Natural killer cell (primary cell): Measurements from ENCODE around the gene HOXD8. TPM values are rescaled to one million over a fixed set of nuclear protein-coding genes. Genes with fewer than 3 reads are reported as not detected.
A peak's percentile ranks its signal among the peaks of the same experiment; 100 is the strongest.

Experiments used
- ATAC-seq, 3 donors: fragments of 150-1000 bp in 2 of 3; fragments of 200-7000 bp in 1 of 3; cut with Tn5 transposase; 1 replicate in 1 of 3; 2 replicates in 2 of 3; pipeline ENCODE4 v1.10.0; 2021; ENCODE audit warnings: mild to moderate bottlenecking in 2 of 3, moderate library complexity in 2 of 3
- DNase-seq, 2 donors: peaks; one replicate each; pipeline versions ENCODE4 v3.0.0 to v3.0.0-alpha.2; 2013 to 2021; ENCODE audit warnings: mixed read lengths in 1 of 2
- H3K27ac ChIP-seq: one replicate; pipeline ENCODE4 v1.5.1; 2013; ENCODE audit warnings: mild to moderate bottlenecking, low read length
- H3K27me3 ChIP-seq: one replicate; pipeline ENCODE4 v1.6.1; 2013; ENCODE audit warnings: low read length; ENCODE audit not compliant: control insufficient read depth, insufficient read depth
- H3K36me3 ChIP-seq: one replicate; pipeline ENCODE4 v1.6.1; 2013; ENCODE audit warnings: low read length; ENCODE audit not compliant: control insufficient read depth, insufficient read depth
- H3K4me1 ChIP-seq: one replicate; pipeline ENCODE4 v1.6.1; 2013; ENCODE audit warnings: low read length; ENCODE audit not compliant: control insufficient read depth, insufficient read depth
- H3K4me3 ChIP-seq: one replicate; pipeline ENCODE4 v1.5.1; 2013; ENCODE audit warnings: low read length
- H3K9me3 ChIP-seq: one replicate; pipeline ENCODE4 v1.6.1; 2013; ENCODE audit warnings: low read length; ENCODE audit not compliant: control insufficient read depth, insufficient read depth
- H3K27ac Mint-ChIP-seq, 2 donors: one replicate each; pipeline ENCODE4 v1.8.0; 2022; ENCODE audit warnings: mild to moderate bottlenecking in 2 of 2, mixed read lengths in 2 of 2, moderate library complexity in 1 of 2
- H3K27me3 Mint-ChIP-seq, 2 donors: one replicate each; pipeline ENCODE4 v1.8.0; 2022; ENCODE audit warnings: low read depth in 2 of 2, mixed read lengths in 2 of 2
- H3K36me3 Mint-ChIP-seq: one replicate; pipeline ENCODE4 v1.8.0; 2022; ENCODE audit warnings: mixed read lengths
- H3K4me1 Mint-ChIP-seq, 2 donors: one replicate each; pipeline ENCODE4 v1.8.0; 2022; ENCODE audit warnings: mixed read lengths in 2 of 2
- H3K4me3 Mint-ChIP-seq: one replicate; pipeline ENCODE4 v1.8.0; 2022; ENCODE audit warnings: mild to moderate bottlenecking, moderate library complexity, mixed read lengths
- H3K9me3 Mint-ChIP-seq, 2 donors: one replicate each; pipeline ENCODE4 v1.8.0; 2022; ENCODE audit warnings: mixed read lengths in 2 of 2
- WGBS: methylation state at CpG from one replicate; pipeline ENCODE4 v1.1.7; 2013; ENCODE audit warnings: missing lambda C conversion rate; ENCODE audit not compliant: insufficient coverage; 5-methylcytosine and 5-hydroxymethylcytosine counted together
- intact Hi-C: fragments of 100-400 bp; cut with micrococcal nuclease; formaldehyde crosslinking; loops from one replicate; pipeline ENCODE4 v1.14.2; 2022
- total RNA-seq, 4 donors: library from RNA; stranded (reverse); fragments of 120-200 nt in 1 of 4; gene quantifications; one replicate each; pipeline versions ENCODE4 v1.2.3 to v1.2.4, GENCODE V29; 2013 to 2022
- TF ChIP-seq, protein P1 (sequence below): fragments of 200-600 bp; IDR thresholded peaks from one replicate; pipeline ENCODE4 v1.8.0; 2022; ENCODE audit warnings: antibody characterized with exemption

HOXD8 gene
- total RNA-seq, 3 donors from 2014 or later (not counting 1 experiment from before 2014, with no cell fraction given): not detected

GRCh38 chr2:176101842-176102241, 27.7 kb upstream of the HOXD8 start:
- Histone ChIP-seq H3K4me3 (no peak overlapping the region), H3K27me3 (peaks cover 92% of the 10 kb centered on the region), H3K4me1 (peaks cover 12% of the 10 kb centered on the region), H3K36me3 (no peaks in the 10 kb centered on the region), H3K27ac (no peak overlapping the region), H3K9me3 (peaks cover 4% of the 10 kb centered on the region)
- Mint-ChIP-seq H3K36me3 (no peaks in the 10 kb centered on the region), H3K9me3 (no peaks in the 10 kb centered on the region), H3K4me3 (no peak overlapping the region), H3K27me3 (peaks cover 78 to 83% of the 10 kb centered on the region in 2 donors), H3K4me1 (peaks cover 12 to 35% of the 10 kb centered on the region in 2 donors), H3K27ac (no peak overlapping the region)
- TF ChIP-seq, protein P1, sequence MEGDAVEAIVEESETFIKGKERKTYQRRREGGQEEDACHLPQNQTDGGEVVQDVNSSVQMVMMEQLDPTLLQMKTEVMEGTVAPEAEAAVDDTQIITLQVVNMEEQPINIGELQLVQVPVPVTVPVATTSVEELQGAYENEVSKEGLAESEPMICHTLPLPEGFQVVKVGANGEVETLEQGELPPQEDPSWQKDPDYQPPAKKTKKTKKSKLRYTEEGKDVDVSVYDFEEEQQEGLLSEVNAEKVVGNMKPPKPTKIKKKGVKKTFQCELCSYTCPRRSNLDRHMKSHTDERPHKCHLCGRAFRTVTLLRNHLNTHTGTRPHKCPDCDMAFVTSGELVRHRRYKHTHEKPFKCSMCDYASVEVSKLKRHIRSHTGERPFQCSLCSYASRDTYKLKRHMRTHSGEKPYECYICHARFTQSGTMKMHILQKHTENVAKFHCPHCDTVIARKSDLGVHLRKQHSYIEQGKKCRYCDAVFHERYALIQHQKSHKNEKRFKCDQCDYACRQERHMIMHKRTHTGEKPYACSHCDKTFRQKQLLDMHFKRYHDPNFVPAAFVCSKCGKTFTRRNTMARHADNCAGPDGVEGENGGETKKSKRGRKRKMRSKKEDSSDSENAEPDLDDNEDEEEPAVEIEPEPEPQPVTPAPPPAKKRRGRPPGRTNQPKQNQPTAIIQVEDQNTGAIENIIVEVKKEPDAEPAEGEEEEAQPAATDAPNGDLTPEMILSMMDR: no peak
- DNase-seq (peak in 1 of 2 donors; percentile 9), ATAC-seq (no peak)
- intact Hi-C loops: no loop called here
- WGBS: 21% methylated on average over 4 of the region's 5 CpGs

DNA sequence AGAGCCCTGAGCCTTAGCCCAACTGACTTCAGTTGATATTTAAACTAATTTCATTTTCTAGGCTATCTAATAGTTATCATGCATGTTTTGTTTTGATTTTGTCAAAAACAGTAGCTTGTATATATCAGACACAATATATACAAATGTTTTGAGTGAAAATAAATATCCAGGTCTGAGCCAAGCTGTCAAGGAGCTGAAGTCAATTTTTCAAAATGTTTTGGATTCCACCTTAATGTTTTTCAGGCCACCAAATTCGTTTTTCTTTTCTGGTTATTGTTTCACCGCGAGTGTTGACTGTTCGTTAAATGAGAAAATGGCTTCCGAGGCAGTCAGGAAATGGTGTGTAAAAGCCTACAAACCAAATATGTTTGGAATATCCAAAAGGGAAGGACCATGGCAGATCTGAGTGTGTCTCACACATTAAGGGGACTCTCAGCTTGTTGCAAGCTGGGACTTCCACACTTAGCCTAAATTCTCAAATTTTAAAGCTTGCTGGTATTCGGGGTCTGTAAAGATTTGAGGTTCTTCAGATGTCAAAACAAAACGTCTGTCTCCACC, 27.1 kb upstream of the HOXD8 start:
- H3K4me3 Mint-ChIP-seq: no peak overlapping the region
- ATAC-seq (no peak), DNase-seq (no peak)
- H3K4me1 Mint-ChIP-seq: peaks cover 7 to 29% of the 10 kb centered on the region in 2 donors
- H3K27ac Mint-ChIP-seq: no peak overlapping the region
- TF ChIP-seq, protein P1: no peak
- intact Hi-C loops: no loop called here
- peaks cover 86% of the 10 kb centered on the region for H3K27me3 ChIP-seq
- H3K9me3 Mint-ChIP-seq: no peaks in the 10 kb centered on the region
- H3K4me3 ChIP-seq: no peak overlapping the region
- H3K27ac ChIP-seq: no peak overlapping the region
- WGBS: 10% methylated on average over 7 of the region's 7 CpGs
- H3K36me3 ChIP-seq: no peaks in the 10 kb centered on the region
- peaks cover 73 to 83% of the 10 kb centered on the region in 2 donors for H3K27me3 Mint-ChIP-seq
- H3K4me1 ChIP-seq: peaks cover 10% of the 10 kb centered on the region
- H3K9me3 ChIP-seq: peaks cover 4% of the 10 kb centered on the region
- no peaks in the 10 kb centered on the region for H3K36me3 Mint-ChIP-seq

GRCh38 chr2:176103194-176103593, 26.3 kb upstream of the HOXD8 start:
- ATAC-seq: no peak
- H3K4me1 ChIP-seq: peaks cover 3% of the 10 kb centered on the region
- peaks cover 65 to 75% of the 10 kb centered on the region in 2 donors for H3K27me3 Mint-ChIP-seq
- H3K9me3 Mint-ChIP-seq: no peaks in the 10 kb centered on the region
- no peak overlapping the region for H3K4me3 ChIP-seq
- no peak for DNase-seq
- intact Hi-C loops: no loop called here
- 27% methylated on average over 4 of the region's 7 CpGs for WGBS
- H3K4me1 Mint-ChIP-seq: peaks cover 0 to 22% of the 10 kb centered on the region in 2 donors
- H3K36me3 ChIP-seq: no peaks in the 10 kb centered on the region
- H3K27ac ChIP-seq: no peak overlapping the region
- H3K36me3 Mint-ChIP-seq: no peaks in the 10 kb centered on the region
- no peak overlapping the region for H3K27ac Mint-ChIP-seq
- peaks cover 78% of the 10 kb centered on the region for H3K27me3 ChIP-seq
- H3K9me3 ChIP-seq: peaks cover 4% of the 10 kb centered on the region
- no peak overlapping the region for H3K4me3 Mint-ChIP-seq
- TF ChIP-seq, protein P1: no peak
